Parathyroid adenoma (tissue), 2 donors: Measurements from ENCODE around the gene UQCC2.

Experiments
- H2AFZ ChIP-seq: fragments of 300-600 bp; sonication (generic); one replicate; pipeline ENCODE4 v1.7.0; 2017; ENCODE audit warnings: antibody characterized with exemption, mild to moderate bottlenecking
- H3K27ac ChIP-seq: fragments of 300-600 bp; sonication (generic); one replicate; pipeline ENCODE4 v1.7.0; 2017
- H3K27me3 ChIP-seq: fragments of 300-600 bp; sonication (generic); one replicate; pipeline ENCODE4 v1.7.0; 2017; ENCODE audit warnings: low read length; ENCODE audit not compliant: control insufficient read depth, insufficient read depth
- H3K36me3 ChIP-seq: fragments of 300-600 bp; sonication (generic); one replicate; pipeline ENCODE4 v1.7.0; 2017; ENCODE audit warnings: low read length; ENCODE audit not compliant: control insufficient read depth, insufficient read depth
- H3K4me1 ChIP-seq: fragments of 300-600 bp; sonication (generic); one replicate; pipeline ENCODE4 v1.7.0; 2017; ENCODE audit warnings: control low read depth
- H3K4me2 ChIP-seq: fragments of 300-600 bp; sonication (generic); one replicate; pipeline ENCODE4 v1.7.0; 2017; ENCODE audit warnings: low read length
- H3K4me3 ChIP-seq: fragments of 300-600 bp; sonication (generic); one replicate; pipeline ENCODE4 v1.7.0; 2017; ENCODE audit warnings: low read depth, low read length
- H3K79me2 ChIP-seq: fragments of 300-600 bp; sonication (generic); one replicate; pipeline ENCODE4 v1.7.0; 2017; ENCODE audit warnings: control low read depth
- H3K9ac ChIP-seq: fragments of 300-600 bp; sonication (generic); one replicate; pipeline ENCODE4 v1.7.0; 2017; ENCODE audit warnings: mild to moderate bottlenecking
- H3K9me3 ChIP-seq: fragments of 300-600 bp; sonication (generic); one replicate; pipeline ENCODE4 v1.7.0; 2017; ENCODE audit warnings: low read length; ENCODE audit not compliant: control insufficient read depth
- TF ChIP-seq, protein P1 (sequence below): fragments of 300-600 bp; sonication (generic); IDR thresholded peaks from one replicate; pipeline ENCODE4 v1.7.0; 2017; ENCODE audit warnings: antibody characterized with exemption, mild to moderate bottlenecking
- donor health status: primary hyperparathyroidism.

Gene UQCC2

DNA sequence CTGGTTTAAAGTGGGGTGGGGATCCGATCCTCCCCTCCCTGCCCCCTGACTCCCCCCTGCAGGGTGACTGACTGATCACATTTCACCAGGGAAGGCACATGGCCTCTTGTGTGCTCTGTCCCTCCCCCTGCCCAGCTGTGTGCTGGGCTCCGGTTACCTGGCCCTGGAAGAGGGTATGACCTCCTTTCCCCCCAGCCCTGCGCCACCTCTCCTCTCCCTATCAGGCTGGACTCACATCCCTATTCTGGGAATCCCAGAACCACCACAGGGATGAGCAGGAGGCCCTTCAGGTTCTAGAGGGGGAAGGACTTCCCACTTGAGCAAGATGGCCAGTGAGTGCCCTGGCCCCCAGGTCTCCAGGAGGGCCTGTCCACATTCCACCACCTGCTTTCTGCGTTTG is 37.3 kb upstream of the UQCC2 start:
- no peaks in the 10 kb centered on the region for H3K79me2 ChIP-seq
- no peak overlapping the region for H3K4me3 ChIP-seq
- H3K4me1 ChIP-seq: peaks cover 3% of the 10 kb centered on the region

DNA sequence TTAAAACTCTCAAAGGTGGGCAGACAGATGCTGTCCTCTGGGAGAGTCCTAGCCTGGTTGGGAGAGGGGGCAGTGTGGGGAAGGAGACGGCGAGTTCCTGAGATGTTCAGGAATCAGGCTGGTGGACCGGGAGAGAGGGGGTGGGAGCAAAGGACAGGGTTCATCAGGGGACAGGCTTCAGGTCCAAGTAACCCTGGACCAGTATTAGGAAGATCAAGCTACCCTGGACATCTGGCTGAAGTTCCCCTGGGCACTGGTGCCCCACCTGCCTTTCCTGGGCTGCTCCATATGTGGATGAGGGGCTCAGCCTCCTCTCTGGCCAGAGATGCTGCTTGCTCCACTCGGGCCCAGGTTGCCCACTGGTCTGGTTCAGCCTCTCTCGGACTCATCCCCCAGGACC is 36.3 kb upstream of the UQCC2 start:
- Histone ChIP-seq H3K4me3 (no peak overlapping the region), H3K27me3 (no peaks in the 10 kb centered on the region), H3K4me2 (no peak overlapping the region), H3K79me2 (no peaks in the 10 kb centered on the region), H3K4me1 (peaks cover 3% of the 10 kb centered on the region), H3K9ac (no peak overlapping the region), H2AFZ (no peak overlapping the region), H3K9me3 (no peaks in the 10 kb centered on the region), H3K36me3 (no peaks in the 10 kb centered on the region), H3K27ac (no peak overlapping the region)
- TF ChIP-seq, protein P1, sequence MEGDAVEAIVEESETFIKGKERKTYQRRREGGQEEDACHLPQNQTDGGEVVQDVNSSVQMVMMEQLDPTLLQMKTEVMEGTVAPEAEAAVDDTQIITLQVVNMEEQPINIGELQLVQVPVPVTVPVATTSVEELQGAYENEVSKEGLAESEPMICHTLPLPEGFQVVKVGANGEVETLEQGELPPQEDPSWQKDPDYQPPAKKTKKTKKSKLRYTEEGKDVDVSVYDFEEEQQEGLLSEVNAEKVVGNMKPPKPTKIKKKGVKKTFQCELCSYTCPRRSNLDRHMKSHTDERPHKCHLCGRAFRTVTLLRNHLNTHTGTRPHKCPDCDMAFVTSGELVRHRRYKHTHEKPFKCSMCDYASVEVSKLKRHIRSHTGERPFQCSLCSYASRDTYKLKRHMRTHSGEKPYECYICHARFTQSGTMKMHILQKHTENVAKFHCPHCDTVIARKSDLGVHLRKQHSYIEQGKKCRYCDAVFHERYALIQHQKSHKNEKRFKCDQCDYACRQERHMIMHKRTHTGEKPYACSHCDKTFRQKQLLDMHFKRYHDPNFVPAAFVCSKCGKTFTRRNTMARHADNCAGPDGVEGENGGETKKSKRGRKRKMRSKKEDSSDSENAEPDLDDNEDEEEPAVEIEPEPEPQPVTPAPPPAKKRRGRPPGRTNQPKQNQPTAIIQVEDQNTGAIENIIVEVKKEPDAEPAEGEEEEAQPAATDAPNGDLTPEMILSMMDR: no peak

More for the DNA sequence above, 37.3 kb upstream of the UQCC2 start:
- H3K9ac ChIP-seq: no peak overlapping the region
- no peaks in the 10 kb centered on the region for H3K36me3 ChIP-seq
- H3K9me3 ChIP-seq: no peaks in the 10 kb centered on the region
- H3K4me2 ChIP-seq: no peak overlapping the region
- TF ChIP-seq, protein P1: no peak
- H3K27ac ChIP-seq: no peak overlapping the region
- H3K27me3 ChIP-seq: no peaks in the 10 kb centered on the region
- no peak overlapping the region for H2AFZ ChIP-seq

DNA sequence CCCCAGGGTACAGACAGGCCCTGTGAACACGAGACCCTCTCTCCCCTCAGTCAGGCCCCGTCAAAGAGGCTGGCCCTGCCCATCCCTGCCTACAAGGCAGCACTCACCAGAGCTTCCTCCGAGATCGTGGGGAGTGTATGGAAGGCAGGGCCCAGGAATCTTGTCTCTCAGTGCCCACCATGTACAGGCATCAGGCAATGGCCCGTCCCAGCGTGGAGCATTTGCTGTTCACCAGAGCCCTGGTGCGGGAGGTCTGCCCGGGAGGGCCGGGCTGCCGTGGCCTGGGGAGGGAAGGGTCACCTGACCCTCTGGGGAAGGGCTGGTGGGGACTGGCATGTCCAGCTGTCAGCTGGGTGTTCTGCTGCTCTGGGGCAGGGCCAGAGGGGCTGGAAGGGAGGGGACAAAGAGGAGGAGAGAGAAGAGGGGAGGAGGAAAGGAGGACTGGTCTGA is 35.2 kb upstream of the UQCC2 start, which contains the start of gene IP6K3:
Gene IP6K3 (minus strand): TSS at position 255 of the 450 bp plus-strand sequence. CDS start 11,429 bp downstream, outside the sequence.
- Histone ChIP-seq H3K4me3 (no peak within 1 kb of the TSS), H3K4me2 (no peak within 1 kb of the TSS), H3K9me3 (no peaks in the 10 kb centered on the region), H3K27ac (no peak within 1 kb of the TSS), H2AFZ (no peak within 1 kb of the TSS), H3K27me3 (no peaks in the 10 kb centered on the region), H3K9ac (no peak within 1 kb of the TSS), H3K79me2 (no peaks in the 10 kb centered on the region), H3K36me3 (no peaks in the 10 kb centered on the region), H3K4me1 (peaks cover 3% of the 10 kb centered on the region)
- TF ChIP-seq, protein P1: no peak

DNA sequence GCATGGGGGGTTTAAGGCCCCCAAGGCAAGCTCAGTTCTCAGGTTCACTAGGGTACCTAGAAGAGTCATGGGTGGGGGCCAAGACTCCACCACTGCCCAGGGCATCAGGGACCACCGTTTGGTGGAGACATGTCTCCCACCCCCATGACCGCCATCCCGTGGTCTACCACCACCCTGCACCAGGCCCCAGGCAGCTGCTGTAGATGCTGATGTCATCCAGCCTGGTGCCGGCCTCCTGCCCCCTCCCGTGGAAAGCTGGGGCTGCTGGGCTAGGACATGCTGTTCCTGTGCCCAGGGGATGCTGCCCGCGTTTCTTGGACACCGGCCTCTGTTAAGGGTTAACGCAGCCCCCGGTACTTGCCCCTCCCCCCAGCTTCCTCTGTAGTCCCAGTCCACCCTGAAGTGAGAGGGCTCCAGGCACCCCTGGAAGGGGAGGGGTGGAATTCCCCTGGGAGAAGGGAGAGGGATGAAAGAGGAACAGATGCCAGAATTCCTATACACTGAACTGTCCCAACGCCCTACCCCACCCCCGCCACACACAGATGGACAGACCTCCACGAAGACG is 34.6 kb upstream of the UQCC2 start:
- Histone ChIP-seq H3K9me3 (no peaks in the 10 kb centered on the region), H3K36me3 (no peaks in the 10 kb centered on the region), H3K4me1 (peaks cover 3% of the 10 kb centered on the region), H3K4me3 (no peak overlapping the region), H3K4me2 (no peak overlapping the region), H3K27ac (no peak overlapping the region), H2AFZ (no peak overlapping the region), H3K27me3 (no peaks in the 10 kb centered on the region), H3K9ac (no peak overlapping the region), H3K79me2 (no peaks in the 10 kb centered on the region)
- TF ChIP-seq, protein P1: no peak

DNA sequence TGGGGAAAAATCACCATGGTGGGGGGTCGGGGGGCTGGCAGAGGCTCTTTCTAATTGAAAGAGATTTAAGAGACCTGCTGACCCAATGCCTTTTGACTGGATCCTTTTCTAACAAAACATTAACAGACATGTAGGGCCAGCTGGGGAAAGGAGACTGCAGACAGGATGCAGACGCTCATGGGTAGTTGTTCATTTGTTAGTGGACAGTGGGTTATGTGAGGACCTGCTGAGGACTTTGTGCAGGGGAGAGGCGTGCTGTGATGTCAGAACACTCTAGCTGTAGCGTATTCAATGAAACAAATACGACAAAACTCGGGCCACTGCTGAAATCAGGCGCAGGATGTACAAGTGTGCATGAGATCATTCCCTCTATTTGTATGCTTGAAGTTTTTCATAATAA is 34.0 kb upstream of the UQCC2 start:
- Histone ChIP-seq H3K4me2 (no peak overlapping the region), H3K27ac (no peak overlapping the region), H2AFZ (no peak overlapping the region), H3K4me3 (no peak overlapping the region), H3K9ac (no peak overlapping the region), H3K9me3 (no peaks in the 10 kb centered on the region), H3K27me3 (no peaks in the 10 kb centered on the region), H3K79me2 (no peaks in the 10 kb centered on the region), H3K36me3 (no peaks in the 10 kb centered on the region), H3K4me1 (peaks cover 3% of the 10 kb centered on the region)
- TF ChIP-seq, protein P1: no peak
